Activated CD8-positive, alpha-beta memory T cell treated with anti-CD3 and anti-CD28 coated beads for 1 hour (primary cell): ENCODE measurements around the gene PRMT7.
A peak's percentile ranks its signal among the peaks of the same experiment; 100 is the strongest.

Experiments used
- DNase-seq, 2 donors: peaks; one replicate each; pipeline ENCODE4 v3.0.0-alpha.2; 2020; ENCODE audit warnings: low read depth in 1 of 2; ENCODE audit errors: extremely low read depth in 1 of 2

The PRMT7 gene

GRCh38 chr16:68387301-68387700 lies 76.5 kb downstream of the PRMT7 start:
- DNase-seq: no peak

GRCh38 chr16:68388124-68388523 lies 77.3 kb downstream of the PRMT7 start:
- no peak for DNase-seq

GRCh38 chr16:68389006-68389405 lies 78.2 kb downstream of the PRMT7 start:
- no peak for DNase-seq

- no peak for DNase-seq
Observed at GRCh38 chr16:68389750-68390371, 79.0 kb downstream of the PRMT7 start.

- no peak for DNase-seq
Observed at GRCh38 chr16:68393333-68393732, 82.5 kb downstream of the PRMT7 start.

GRCh38 chr16:68395167-68395786 lies 84.5 kb downstream of the PRMT7 start:
- no peak for DNase-seq

GRCh38 chr16:68395815-68396214 lies 85.0 kb downstream of the PRMT7 start:
- no peak for DNase-seq

GRCh38 chr16:68396481-68396880 lies 85.7 kb downstream of the PRMT7 start:
- peak; percentile 15 to 18 for DNase-seq

GRCh38 chr16:68397710-68398201 lies 86.9 kb downstream of the PRMT7 start:
- DNase-seq: no peak

- no peak for DNase-seq
Observed at GRCh38 chr16:68399456-68399855, 88.6 kb downstream of the PRMT7 start.

- no peak for DNase-seq
Observed at GRCh38 chr16:68400083-68400923, 89.5 kb downstream of the PRMT7 start.

GRCh38 chr16:68400924-68401460 lies 90.2 kb downstream of the PRMT7 start:
- no peak for DNase-seq

- no peak for DNase-seq
Observed at GRCh38 chr16:68401871-68402747, 91.3 kb downstream of the PRMT7 start.

- no peak for DNase-seq
Observed at GRCh38 chr16:68402748-68403040, 91.9 kb downstream of the PRMT7 start.

GRCh38 chr16:68403177-68403576 lies 92.4 kb downstream of the PRMT7 start:
- DNase-seq: no peak

GRCh38 chr16:68403704-68404103 lies 92.9 kb downstream of the PRMT7 start:
- no peak for DNase-seq

GRCh38 chr16:68404736-68405345 lies 94.0 kb downstream of the PRMT7 start:
- DNase-seq: no peak

- no peak for DNase-seq
Observed at GRCh38 chr16:68406458-68407152, 95.8 kb downstream of the PRMT7 start.
